Activated CD8-positive, alpha-beta memory T cell treated with anti-CD3 and anti-CD28 coated beads, Interleukin-2, amount 50 U/mL, for 1 hour (primary cell): ENCODE results near the gene UBE2D3.

ENCODE experiments used
- DNase-seq: peaks from one replicate; pipeline ENCODE4 v3.0.0-alpha.2; 2020; ENCODE audit errors: extremely low read depth

Gene UBE2D3

GRCh38 chr4:102791318-102791835 is 36.0 kb downstream of the UBE2D3 start:
- DNase-seq, result no peak

- DNase-seq, result no peak
Observed at GRCh38 chr4:102789317-102789717, 38.0 kb downstream of the UBE2D3 start.

GRCh38 chr4:102787944-102788343 is 39.4 kb downstream of the UBE2D3 start:
- no peak for DNase-seq

- DNase-seq, result no peak
Observed at GRCh38 chr4:102787096-102787881, 40.1 kb downstream of the UBE2D3 start.

GRCh38 chr4:102786279-102786678 is 41.1 kb downstream of the UBE2D3 start:
- DNase-seq, result no peak

- DNase-seq, result no peak
Observed at GRCh38 chr4:102783006-102783405, 44.3 kb downstream of the UBE2D3 start.

GRCh38 chr4:102781570-102781969 is 45.8 kb downstream of the UBE2D3 start:
- DNase-seq, result no peak

GRCh38 chr4:102780476-102781144 is 46.7 kb downstream of the UBE2D3 start:
- no peak for DNase-seq

GRCh38 chr4:102779204-102779603 is 48.1 kb downstream of the UBE2D3 start:
- no peak for DNase-seq

GRCh38 chr4:102778720-102779119 is 48.6 kb downstream of the UBE2D3 start:
- DNase-seq, result no peak

- no peak for DNase-seq
Observed at GRCh38 chr4:102775805-102776204, 51.5 kb downstream of the UBE2D3 start.

- no peak for DNase-seq
Observed at GRCh38 chr4:102774254-102774653, 53.1 kb downstream of the UBE2D3 start.

GRCh38 chr4:102772738-102773340 is 54.5 kb downstream of the UBE2D3 start:
- no peak for DNase-seq

GRCh38 chr4:102764901-102765300 is 62.5 kb downstream of the UBE2D3 start:
- DNase-seq, result no peak

GRCh38 chr4:102761906-102762305 is 65.4 kb downstream of the UBE2D3 start:
- no peak for DNase-seq

GRCh38 chr4:102761296-102761701 is 66.1 kb downstream of the UBE2D3 start:
- no peak for DNase-seq

GRCh38 chr4:102760645-102761295 is 66.6 kb downstream of the UBE2D3 start, which contains the start of gene MANBA:
MANBA (minus strand) TSS chr4:102760968; CDS start chr4:102760894, 74 bp downstream.
- peak; percentile 60 for DNase-seq

- no peak for DNase-seq
Observed at GRCh38 chr4:102759831-102760644, 67.3 kb downstream of the UBE2D3 start.

- DNase-seq, result no peak
Observed at GRCh38 chr4:102758241-102759160, 68.8 kb downstream of the UBE2D3 start.

GRCh38 chr4:102757681-102758080 is 69.7 kb downstream of the UBE2D3 start:
- no peak for DNase-seq
